NCI-H748 (cell line): ENCODE measurements around the gene HIPK4.
"Not testable (repeated sequence)": the region's sequence is repeated elsewhere in the genome, so short reads cannot be mapped to it uniquely, and the experiment has no call there.

ENCODE experiments used
- DNase-seq: peaks from one replicate; lab custom pipeline; 2025; ENCODE audit not compliant: unreplicated experiment; lab: John Stamatoyannopoulos, UW

HIPK4 gene

GRCh38 chr19:40416918-40417642 lies 27.1 kb upstream of the HIPK4 start:
- DNase-seq = no peak

GRCh38 chr19:40415768-40416167 lies 25.8 kb upstream of the HIPK4 start:
- DNase-seq = no peak

- DNase-seq = no peak
Observed at GRCh38 chr19:40414542-40415535, 24.9 kb upstream of the HIPK4 start.

GRCh38 chr19:40413291-40413845 lies 23.4 kb upstream of the HIPK4 start, which contains the start of gene PRX:
Gene PRX, minus strand, starts transcription at chr19:40413378. Its CDS starts 5,446 bp downstream, at chr19:40407932.
- DNase-seq = no peak

- DNase-seq = no peak
Observed at GRCh38 chr19:40412866-40413265, 22.9 kb upstream of the HIPK4 start.

- DNase-seq = no peak
Observed at GRCh38 chr19:40411958-40412499, 22.0 kb upstream of the HIPK4 start.

- DNase-seq = no peak
Observed at GRCh38 chr19:40411125-40411842, 21.3 kb upstream of the HIPK4 start.

GRCh38 chr19:40410030-40410389 lies 20.0 kb upstream of the HIPK4 start:
- DNase-seq = no peak

- DNase-seq = not testable (repeated sequence)
Observed at GRCh38 chr19:40408598-40408925, 18.6 kb upstream of the HIPK4 start.

GRCh38 chr19:40407714-40408597 lies 18.0 kb upstream of the HIPK4 start:
- no peak for DNase-seq

- peak; percentile 89 for DNase-seq
Observed at GRCh38 chr19:40403262-40403984, 13.4 kb upstream of the HIPK4 start.

- DNase-seq = no peak
Observed at GRCh38 chr19:40400559-40400958, 10.6 kb upstream of the HIPK4 start.

GRCh38 chr19:40398417-40399131 lies 8.6 kb upstream of the HIPK4 start:
- DNase-seq = peak; percentile 62

GRCh38 chr19:40397568-40397906 lies 7.6 kb upstream of the HIPK4 start:
- no peak for DNase-seq

GRCh38 chr19:40396886-40397567 lies 7.0 kb upstream of the HIPK4 start:
- DNase-seq = no peak

GRCh38 chr19:40395956-40396355 lies 6.0 kb upstream of the HIPK4 start:
- no peak for DNase-seq

GRCh38 chr19:40394816-40395210 lies 4.8 kb upstream of the HIPK4 start:
- DNase-seq = no peak
